GM21360 (cell line): Measurements from ENCODE around the gene FBN2.
"Not testable (repeated sequence)": the region's sequence is repeated elsewhere in the genome, so short reads cannot be mapped to it uniquely, and the experiment has no call there.

ENCODE experiments used
- ATAC-seq: cut with Tn5 transposase; IDR thresholded peaks from one replicate; pipeline ENCODE4 v1.9.1; 2021; ENCODE audit warnings: mild to moderate bottlenecking, moderate library complexity; ENCODE audit not compliant: unreplicated experiment

FBN2 gene

GRCh38 chr5:128321418-128321817 is 216.6 kb downstream of the FBN2 start:
- ATAC-seq: not testable (repeated sequence)

GRCh38 chr5:128318691-128319090 is 219.4 kb downstream of the FBN2 start:
- ATAC-seq: no peak

- no peak for ATAC-seq
These were observed 220.6 kb downstream of the FBN2 start for GRCh38 chr5:128317481-128317880.

GRCh38 chr5:128315671-128316070 is 222.4 kb downstream of the FBN2 start:
- ATAC-seq: no peak

GRCh38 chr5:128305341-128305740 is 232.7 kb downstream of the FBN2 start:
- no peak for ATAC-seq

- no peak for ATAC-seq
These were observed 233.3 kb downstream of the FBN2 start for GRCh38 chr5:128304791-128305190.

GRCh38 chr5:128304088-128304487 is 234.0 kb downstream of the FBN2 start:
- ATAC-seq: no peak

- no peak for ATAC-seq
These were observed 234.5 kb downstream of the FBN2 start for GRCh38 chr5:128303593-128303992.

- ATAC-seq: no peak
These were observed 237.9 kb downstream of the FBN2 start for GRCh38 chr5:128300181-128300580.

GRCh38 chr5:128290152-128290858 is 247.7 kb downstream of the FBN2 start:
- no peak for ATAC-seq

- no peak for ATAC-seq
These were observed 250.3 kb downstream of the FBN2 start for GRCh38 chr5:128287740-128288139.

- ATAC-seq: no peak
These were observed 253.8 kb downstream of the FBN2 start for GRCh38 chr5:128284236-128284635.

GRCh38 chr5:128279345-128279744 is 258.7 kb downstream of the FBN2 start:
- ATAC-seq: no peak

GRCh38 chr5:128276537-128277216 is 261.4 kb downstream of the FBN2 start:
- ATAC-seq: no peak

GRCh38 chr5:128274441-128274840 is 263.6 kb downstream of the FBN2 start:
- ATAC-seq: no peak

GRCh38 chr5:128273736-128274135 is 264.3 kb downstream of the FBN2 start:
- no peak for ATAC-seq

- ATAC-seq: no peak
These were observed 266.1 kb downstream of the FBN2 start for GRCh38 chr5:128271859-128272464.

GRCh38 chr5:128271071-128271470 is 267.0 kb downstream of the FBN2 start:
- ATAC-seq: no peak

GRCh38 chr5:128264564-128265360 is 273.3 kb downstream of the FBN2 start:
- ATAC-seq: peak; percentile 62

- ATAC-seq: no peak
These were observed 274.7 kb downstream of the FBN2 start for GRCh38 chr5:128263357-128263756.

- no peak for ATAC-seq
These were observed 275.1 kb downstream of the FBN2 start for GRCh38 chr5:128262911-128263310.
